HAP-1 (cell line): ENCODE data around the gene GLT1D1.

ENCODE experiments used
- DNase-seq, 2 experiments: peaks; one replicate each; pipeline ENCODE4 v3.0.0-alpha.2; 2016 to 2020; ENCODE audit warnings: low spot score in 2 of 2
- H3K27me3 ChIP-seq: fragments of 250-450 bp; sonication (Bioruptor Pico); 2 replicates; pipeline ENCODE4 v1.5.1; 2020; ENCODE audit warnings: low read depth, mild to moderate bottlenecking, moderate library complexity
- H3K36me3 ChIP-seq: fragments of 250-450 bp; sonication (Bioruptor Pico); replicated peaks from 2 replicates; pipeline ENCODE4 v1.5.1; 2020; ENCODE audit warnings: mild to moderate bottlenecking
- H3K4me1 ChIP-seq: fragments of 250-450 bp; sonication (Bioruptor Pico); 2 replicates; pipeline ENCODE4 v1.5.1; 2020; ENCODE audit warnings: mild to moderate bottlenecking
- H3K4me3 ChIP-seq: fragments of 250-450 bp; sonication (Bioruptor Pico); 2 replicates; pipeline ENCODE4 v1.5.1; 2020; ENCODE audit warnings: mild to moderate bottlenecking, moderate library complexity
- H3K9me3 ChIP-seq: fragments of 250-450 bp; sonication (Bioruptor Pico); 2 replicates; pipeline ENCODE4 v1.5.1; 2020; ENCODE audit warnings: mild to moderate bottlenecking, moderate library complexity
- in situ Hi-C: fragments of 300-500 bp; cut with MboI; formaldehyde crosslinking; loops from 3 replicates; pipeline ENCODE4 v1.14.3; 2020; ENCODE audit warnings: low sequenced_read_pairs, inconsistent platforms, mixed read lengths

GLT1D1 gene

GRCh38 chr12:128891856-128892255 is 38.6 kb downstream of the GLT1D1 start:
- no peak overlapping the region for H3K4me3 ChIP-seq
- DNase-seq: no peak
- in situ Hi-C loops: no loop called here
- no peaks in the 10 kb centered on the region for H3K9me3 ChIP-seq
- H3K36me3 ChIP-seq: no peaks in the 10 kb centered on the region
- no peaks in the 10 kb centered on the region for H3K27me3 ChIP-seq
- no peaks in the 10 kb centered on the region for H3K4me1 ChIP-seq

GRCh38 chr12:128903236-128903635 is 50.0 kb downstream of the GLT1D1 start:
- in situ Hi-C loops: no loop called here
- no peaks in the 10 kb centered on the region for H3K36me3 ChIP-seq
- no peak for DNase-seq
- no peak overlapping the region for H3K4me3 ChIP-seq
- no peaks in the 10 kb centered on the region for H3K27me3 ChIP-seq
- H3K4me1 ChIP-seq: no peaks in the 10 kb centered on the region
- H3K9me3 ChIP-seq: no peaks in the 10 kb centered on the region

GRCh38 chr12:128905003-128905544 is 51.8 kb downstream of the GLT1D1 start:
- Histone ChIP-seq H3K4me1 (no peaks in the 10 kb centered on the region), H3K9me3 (no peaks in the 10 kb centered on the region), H3K36me3 (no peaks in the 10 kb centered on the region), H3K27me3 (no peaks in the 10 kb centered on the region), H3K4me3 (no peak overlapping the region)
- in situ Hi-C loops: no loop called here
- DNase-seq: no peak

GRCh38 chr12:128906485-128907137 is 53.3 kb downstream of the GLT1D1 start:
- H3K36me3 ChIP-seq: no peaks in the 10 kb centered on the region
- no peaks in the 10 kb centered on the region for H3K9me3 ChIP-seq
- no peak for DNase-seq
- no peaks in the 10 kb centered on the region for H3K27me3 ChIP-seq
- in situ Hi-C loops: no loop called here
- no peaks in the 10 kb centered on the region for H3K4me1 ChIP-seq
- no peak overlapping the region for H3K4me3 ChIP-seq

- Histone ChIP-seq H3K9me3 (no peaks in the 10 kb centered on the region), H3K4me1 (no peaks in the 10 kb centered on the region), H3K27me3 (no peaks in the 10 kb centered on the region), H3K36me3 (no peaks in the 10 kb centered on the region), H3K4me3 (no peak overlapping the region)
- in situ Hi-C loops: no loop called here
- DNase-seq: no peak
Observed at GRCh38 chr12:128908254-128908653, 55.0 kb downstream of the GLT1D1 start.

- H3K4me3 ChIP-seq: no peak overlapping the region
- H3K27me3 ChIP-seq: no peaks in the 10 kb centered on the region
- no peak for DNase-seq
- H3K9me3 ChIP-seq: no peaks in the 10 kb centered on the region
- in situ Hi-C loops: no loop called here
- H3K36me3 ChIP-seq: no peaks in the 10 kb centered on the region
- H3K4me1 ChIP-seq: no peaks in the 10 kb centered on the region
Observed at GRCh38 chr12:128909653-128910052, 56.4 kb downstream of the GLT1D1 start.

GRCh38 chr12:128910629-128911028 is 57.4 kb downstream of the GLT1D1 start:
- H3K4me1 ChIP-seq: no peaks in the 10 kb centered on the region

GRCh38 chr12:128911861-128912260 is 58.6 kb downstream of the GLT1D1 start:
- in situ Hi-C loops: no loop called here

More at GRCh38 chr12:128910629-128911028, 57.4 kb downstream of the GLT1D1 start:
- H3K27me3 ChIP-seq: no peaks in the 10 kb centered on the region
- H3K36me3 ChIP-seq: no peaks in the 10 kb centered on the region
- no peaks in the 10 kb centered on the region for H3K9me3 ChIP-seq
- no peak for DNase-seq
- no peak overlapping the region for H3K4me3 ChIP-seq
- in situ Hi-C loops: no loop called here

GRCh38 chr12:128914908-128915563 is 61.8 kb downstream of the GLT1D1 start:
- no peaks in the 10 kb centered on the region for H3K36me3 ChIP-seq
- no peaks in the 10 kb centered on the region for H3K9me3 ChIP-seq
- no peak overlapping the region for H3K4me3 ChIP-seq
- in situ Hi-C loops: no loop called here
- DNase-seq: no peak
- H3K4me1 ChIP-seq: no peaks in the 10 kb centered on the region
- H3K27me3 ChIP-seq: no peaks in the 10 kb centered on the region

More at GRCh38 chr12:128911861-128912260, 58.6 kb downstream of the GLT1D1 start:
- no peak for DNase-seq
- Histone ChIP-seq H3K4me3 (no peak overlapping the region), H3K9me3 (no peaks in the 10 kb centered on the region), H3K36me3 (no peaks in the 10 kb centered on the region), H3K27me3 (no peaks in the 10 kb centered on the region), H3K4me1 (no peaks in the 10 kb centered on the region)

GRCh38 chr12:128916425-128916824 is 63.1 kb downstream of the GLT1D1 start:
- Histone ChIP-seq H3K9me3 (no peaks in the 10 kb centered on the region), H3K4me1 (no peaks in the 10 kb centered on the region), H3K4me3 (no peak overlapping the region), H3K36me3 (no peaks in the 10 kb centered on the region), H3K27me3 (no peaks in the 10 kb centered on the region)
- in situ Hi-C loops: no loop called here
- no peak for DNase-seq

GRCh38 chr12:128918481-128919260 is 65.4 kb downstream of the GLT1D1 start:
- in situ Hi-C loops: no loop called here
- no peak overlapping the region for H3K4me3 ChIP-seq
- H3K36me3 ChIP-seq: no peaks in the 10 kb centered on the region
- no peaks in the 10 kb centered on the region for H3K9me3 ChIP-seq
- H3K4me1 ChIP-seq: no peaks in the 10 kb centered on the region
- DNase-seq: no peak
- H3K27me3 ChIP-seq: no peaks in the 10 kb centered on the region

- no peak overlapping the region for H3K4me3 ChIP-seq
- no peaks in the 10 kb centered on the region for H3K27me3 ChIP-seq
- H3K9me3 ChIP-seq: no peaks in the 10 kb centered on the region
- H3K4me1 ChIP-seq: no peaks in the 10 kb centered on the region
- no peaks in the 10 kb centered on the region for H3K36me3 ChIP-seq
- in situ Hi-C loops: no loop called here
- no peak for DNase-seq
Observed at GRCh38 chr12:128920468-128920867, 67.2 kb downstream of the GLT1D1 start.

GRCh38 chr12:128928361-128928760 is 75.1 kb downstream of the GLT1D1 start:
- Histone ChIP-seq H3K36me3 (no peaks in the 10 kb centered on the region), H3K9me3 (no peaks in the 10 kb centered on the region), H3K4me1 (no peaks in the 10 kb centered on the region), H3K4me3 (no peak overlapping the region), H3K27me3 (no peaks in the 10 kb centered on the region)
- in situ Hi-C loops: no loop called here
- no peak for DNase-seq

GRCh38 chr12:128929057-128929456 is 75.8 kb downstream of the GLT1D1 start:
- Histone ChIP-seq H3K27me3 (no peaks in the 10 kb centered on the region), H3K9me3 (no peaks in the 10 kb centered on the region), H3K4me3 (no peak overlapping the region), H3K36me3 (no peaks in the 10 kb centered on the region), H3K4me1 (no peaks in the 10 kb centered on the region)
- in situ Hi-C loops: no loop called here
- no peak for DNase-seq
